Vagina (tissue), 2 donors: Measurements from ENCODE around the gene PDE4C. TPM values are rescaled to one million over a fixed set of nuclear protein-coding genes. Genes with fewer than 3 reads are reported as not detected.
"Not testable (repeated sequence)": the region's sequence is repeated elsewhere in the genome, so short reads cannot be mapped to it uniquely, and the experiment has no call there.

Experiments used
- DNase-seq, 2 donors: peaks; one replicate each; pipeline ENCODE4 v3.0.0-alpha.2; 2017; ENCODE audit errors: extremely low spot score in 2 of 2
- H3K27ac ChIP-seq: fragments of 200-600 bp; sonication (generic); one replicate; pipeline ENCODE4 v1.5.1; 2019
- H3K27me3 ChIP-seq: fragments of 200-600 bp; sonication (generic); one replicate; pipeline ENCODE4 v1.5.1; 2019
- H3K36me3 ChIP-seq, 2 donors: fragments of 200-600 bp; sonication (generic); one replicate each; pipeline ENCODE4 v1.5.1; 2017 to 2019
- H3K4me1 ChIP-seq: fragments of 200-600 bp; sonication (generic); one replicate; pipeline ENCODE4 v1.5.1; 2019
- H3K4me3 ChIP-seq, 2 donors: fragments of 200-600 bp; sonication (generic); 1 replicate in 1 of 2; 2 replicates in 1 of 2; pipeline ENCODE4 v1.5.1; 2016 to 2019
- H3K9me3 ChIP-seq: fragments of 200-600 bp; sonication (generic); one replicate; pipeline ENCODE4 v1.5.1; 2019
- CTCF ChIP-seq, 3 experiments: fragments of 450-650 bp in 2 of 3; fragments of 200-600 bp in 1 of 3; sonication (generic) in 1 of 3; IDR thresholded peaks; one replicate each; pipeline ENCODE4 v1.5.1; 2017 to 2019; ENCODE audit warnings: antibody characterized with exemption in 3 of 3, mild to moderate bottlenecking in 2 of 3, moderate library complexity in 2 of 3
- POLR2A ChIP-seq, 2 donors: fragments of 450-650 bp; IDR thresholded peaks; one replicate each; pipeline ENCODE4 v1.6.1; 2017; ENCODE audit warnings: antibody characterized with exemption in 2 of 2, mild to moderate bottlenecking in 2 of 2, moderate library complexity in 2 of 2
- POLR2AphosphoS5 ChIP-seq, 2 donors: sonication (generic); formaldehyde crosslinking; IDR thresholded peaks; one replicate each; pipeline ENCODE4 v1.9.0; 2017; ENCODE audit warnings: antibody characterized with exemption in 2 of 2, mild to moderate bottlenecking in 2 of 2, low read depth in 1 of 2; ENCODE audit not compliant: insufficient read depth in 1 of 2
- intact Hi-C: fragments of 100-400 bp; cut with DNase I; formaldehyde crosslinking; loops from one replicate; pipeline ENCODE4 v1.15.1; 2023
- total RNA-seq: library from RNA; depleted of rRNA; stranded (reverse); fragments of >200 nt; gene quantifications from one replicate; pipeline ENCODE4 v1.2.3, GENCODE V29; 2016

The PDE4C gene
- total RNA-seq, 1 donor from 2014 or later: 0.98 TPM

DNA sequence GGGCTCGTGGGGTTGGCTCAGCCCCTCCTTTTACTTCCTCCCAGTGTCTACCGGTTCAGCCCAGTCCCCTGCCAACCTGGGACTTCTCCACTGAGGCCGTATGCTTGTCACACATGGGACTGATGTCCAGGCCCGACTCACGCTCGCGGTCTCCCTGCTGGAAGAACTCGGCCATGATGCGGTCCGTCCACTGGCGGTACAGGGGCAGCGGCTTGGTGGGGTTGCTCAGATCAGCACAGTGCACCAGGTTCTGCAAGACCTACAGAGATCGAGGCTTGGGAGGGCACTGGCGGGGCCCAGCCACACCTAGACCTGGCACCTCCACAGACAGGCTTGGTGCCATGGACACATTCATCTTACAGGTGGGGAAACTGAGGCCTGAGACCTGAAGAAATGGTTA, 14.6 kb downstream of the PDE4C start:
- Histone ChIP-seq H3K36me3 (no peaks in the 10 kb centered on the region), H3K27ac (no peak overlapping the region), H3K4me3 (no peak overlapping the region), H3K9me3 (no peaks in the 10 kb centered on the region), H3K27me3 (no peaks in the 10 kb centered on the region), H3K4me1 (no peaks in the 10 kb centered on the region)
- TF ChIP-seq POLR2A (IDR thresholded peaks at IDR 0.05): no peak
- TF ChIP-seq CTCF (IDR thresholded peaks at IDR 0.05): no peak
- no peak for TF ChIP-seq POLR2AphosphoS5 (IDR thresholded peaks at IDR 0.05; ENCODE audit: insufficient read depth in 1 of 2, low read depth in 1 of 2)
- DNase-seq: no peak
- intact Hi-C loops: no loop called here

- intact Hi-C loops: loop anchor here (10.0 kb wide), 1 partner anchor 45 kb away; a partner anchor contains a TSS
- not testable (repeated sequence) for DNase-seq, H3K27me3 ChIP-seq
Measured at GRCh38 chr19:18209912-18210311, 16.3 kb downstream of the PDE4C start.

DNA sequence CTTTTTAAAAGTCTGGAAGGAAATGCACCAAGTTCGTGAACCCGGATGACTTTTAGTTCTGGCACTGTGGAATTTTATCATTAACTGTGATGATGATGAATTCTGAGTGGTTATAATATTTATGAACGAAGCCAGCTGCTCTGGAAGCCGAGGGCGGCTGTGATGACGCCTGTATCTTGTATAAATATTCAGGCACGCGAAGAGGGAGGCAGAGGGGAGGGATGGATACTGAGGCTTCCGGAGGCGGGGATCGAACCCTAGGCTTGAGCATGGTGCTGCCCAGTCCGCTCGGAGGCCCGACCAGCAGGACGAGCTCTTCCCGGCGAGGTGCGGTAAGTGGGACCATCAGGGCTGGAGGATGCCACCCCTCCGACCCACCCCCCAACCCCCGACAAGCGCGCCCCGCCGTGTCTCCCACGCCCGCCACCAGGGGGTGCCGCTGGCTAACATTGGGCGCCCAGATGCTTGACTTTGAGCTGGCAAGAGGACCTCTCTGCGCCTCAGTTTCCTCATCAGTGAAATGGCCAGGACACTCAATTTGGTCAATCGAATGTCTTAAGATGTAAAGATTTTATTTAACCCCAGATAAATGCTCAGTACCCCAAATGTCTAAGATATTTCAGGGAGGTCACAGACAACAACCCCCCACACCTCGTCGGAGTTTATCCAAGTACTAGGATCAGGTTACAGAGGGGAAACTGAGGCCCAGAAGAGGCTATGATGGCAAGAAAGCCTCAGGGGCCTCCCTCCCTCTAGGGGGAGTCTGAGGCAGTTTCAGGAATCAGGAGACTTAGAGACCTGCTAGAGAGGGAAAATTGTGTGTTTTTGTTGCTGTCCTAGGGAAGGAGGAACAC, 17.9 kb downstream of the PDE4C start:
- no peak for DNase-seq
- TF ChIP-seq POLR2AphosphoS5 (IDR thresholded peaks at IDR 0.05; ENCODE audit: insufficient read depth in 1 of 2, low read depth in 1 of 2) (no peak), POLR2A (IDR thresholded peaks at IDR 0.05) (no peak), CTCF (IDR thresholded peaks at IDR 0.05) (peak in 1 of 3 experiments; percentile 65)
- Histone ChIP-seq H3K9me3 (no peaks in the 10 kb centered on the region), H3K4me1 (peaks cover 13% of the 10 kb centered on the region), H3K4me3 (no peak overlapping the region), H3K27ac (no peak overlapping the region), H3K36me3 (no peaks in the 10 kb centered on the region), H3K27me3 (no peaks in the 10 kb centered on the region)
- intact Hi-C loops: loop anchor here (10.0 kb wide), 1 partner anchor 46 kb away; a partner anchor contains a TSS

More at GRCh38 chr19:18209912-18210311, 16.3 kb downstream of the PDE4C start:
- H3K27ac ChIP-seq, H3K36me3 ChIP-seq, H3K4me1 ChIP-seq, H3K4me3 ChIP-seq, H3K9me3 ChIP-seq: not testable (repeated sequence)

DNA sequence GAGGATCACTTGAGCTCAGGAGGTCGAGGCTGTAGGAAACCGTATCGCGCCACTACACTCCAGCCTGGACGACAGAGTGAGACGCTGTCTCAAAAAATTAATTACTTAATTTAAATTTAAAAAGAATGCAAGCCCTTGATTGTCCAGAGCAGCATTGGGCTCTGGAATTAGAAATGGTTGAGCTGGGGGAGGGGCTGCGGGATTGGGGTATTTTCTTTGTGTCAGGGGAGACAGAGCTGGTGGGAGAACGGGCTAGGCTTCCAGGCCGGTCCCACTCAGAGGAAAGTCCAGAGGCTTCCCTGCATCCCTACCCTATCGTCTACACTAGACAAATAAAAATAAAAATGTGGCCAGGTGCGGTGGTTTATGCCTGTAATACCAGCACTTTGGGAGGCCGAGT, 20.2 kb downstream of the PDE4C start:
- no peak for DNase-seq
- peak overlapping the region in 1 of 2 donors; percentile 53 for H3K4me3 ChIP-seq
- H3K27me3 ChIP-seq: no peaks in the 10 kb centered on the region
- peak overlapping the region; percentile 100 for H3K27ac ChIP-seq
- no peaks in the 10 kb centered on the region for H3K36me3 ChIP-seq
- peaks cover 25% of the 10 kb centered on the region for H3K4me1 ChIP-seq
- intact Hi-C loops: loop anchor here (10.0 kb wide), 1 partner anchor 49 kb away; a partner anchor contains a TSS
- no peak for TF ChIP-seq CTCF (IDR thresholded peaks at IDR 0.05)
- no peak for TF ChIP-seq POLR2A (IDR thresholded peaks at IDR 0.05)
- no peak for TF ChIP-seq POLR2AphosphoS5 (IDR thresholded peaks at IDR 0.05; ENCODE audit: insufficient read depth in 1 of 2, low read depth in 1 of 2)
- no peaks in the 10 kb centered on the region for H3K9me3 ChIP-seq

- Histone ChIP-seq H3K4me3 (peak overlapping the region; percentile 53 to 64), H3K27ac (peak overlapping the region; percentile 100), H3K27me3 (no peaks in the 10 kb centered on the region), H3K9me3 (no peaks in the 10 kb centered on the region), H3K4me1 (peaks cover 25% of the 10 kb centered on the region), H3K36me3 (no peaks in the 10 kb centered on the region)
- intact Hi-C loops: loop anchor here (10.0 kb wide), 1 partner anchor 49 kb away; a partner anchor contains a TSS
- no peak for DNase-seq
- peak; percentile 49 to 52 for TF ChIP-seq POLR2AphosphoS5 (IDR thresholded peaks at IDR 0.05; ENCODE audit: insufficient read depth in 1 of 2, low read depth in 1 of 2)
- TF ChIP-seq POLR2A (IDR thresholded peaks at IDR 0.05): peak in 1 of 2 donors; percentile 42
- no peak for TF ChIP-seq CTCF (IDR thresholded peaks at IDR 0.05)
Measured at GRCh38 chr19:18205200-18205892, 20.9 kb downstream of the PDE4C start.
